Activated naive CD4-positive, alpha-beta T cell treated with anti-CD3 and anti-CD28 coated beads, Interleukin-2, amount 50 U/mL, for 16 hours (primary cell): ENCODE results near the gene KLK8.
"Not testable (repeated sequence)": the region's sequence is repeated elsewhere in the genome, so short reads cannot be mapped to it uniquely, and the experiment has no call there.

Experiments
- DNase-seq: peaks from one replicate; pipeline ENCODE4 v3.0.0-alpha.2; 2020

The KLK8 gene

GRCh38 chr19:50981587-50982146 is 19.7 kb downstream of the KLK8 start:
- DNase-seq = no peak

GRCh38 chr19:50980208-50980607 is 21.2 kb downstream of the KLK8 start:
- DNase-seq = no peak

GRCh38 chr19:50979758-50980157 is 21.6 kb downstream of the KLK8 start:
- DNase-seq = no peak

DNA sequence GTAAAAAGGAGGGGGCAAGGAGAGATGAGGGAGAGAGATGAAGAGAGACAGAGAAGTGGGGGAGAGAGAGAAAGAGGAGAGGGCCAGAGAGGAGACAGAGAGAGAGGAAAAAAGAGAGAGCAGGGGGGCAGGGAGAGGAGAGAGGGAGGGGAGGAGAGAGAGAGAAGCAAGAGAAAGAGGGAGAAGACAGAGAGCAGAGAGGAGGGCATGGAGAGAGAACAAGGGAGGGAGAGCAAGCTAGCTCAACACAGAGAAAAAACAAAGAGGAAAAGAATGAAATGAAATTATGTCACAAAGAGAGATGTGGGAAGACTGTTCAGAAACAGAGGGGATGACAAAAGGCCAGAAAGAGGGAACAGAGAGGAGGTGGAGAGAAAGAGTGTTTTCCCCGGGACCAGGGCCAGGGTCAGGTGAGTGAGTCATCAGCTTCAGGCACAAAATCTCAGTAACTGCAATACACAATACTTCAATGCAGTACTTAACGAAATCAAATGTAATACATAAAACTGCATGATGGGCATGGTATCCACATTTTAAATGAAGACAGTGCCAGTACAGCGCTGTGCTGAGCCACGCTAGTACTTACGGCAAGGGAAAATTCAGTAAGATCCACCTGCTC is 22.5 kb downstream of the KLK8 start:
- DNase-seq = no peak

- DNase-seq = no peak
These were observed 23.8 kb downstream of the KLK8 start for GRCh38 chr19:50977626-50978025.

- no peak for DNase-seq
These were observed 25.6 kb downstream of the KLK8 start for GRCh38 chr19:50975766-50976165.

- DNase-seq = no peak
These were observed 26.5 kb downstream of the KLK8 start for GRCh38 chr19:50974702-50975556.

DNA sequence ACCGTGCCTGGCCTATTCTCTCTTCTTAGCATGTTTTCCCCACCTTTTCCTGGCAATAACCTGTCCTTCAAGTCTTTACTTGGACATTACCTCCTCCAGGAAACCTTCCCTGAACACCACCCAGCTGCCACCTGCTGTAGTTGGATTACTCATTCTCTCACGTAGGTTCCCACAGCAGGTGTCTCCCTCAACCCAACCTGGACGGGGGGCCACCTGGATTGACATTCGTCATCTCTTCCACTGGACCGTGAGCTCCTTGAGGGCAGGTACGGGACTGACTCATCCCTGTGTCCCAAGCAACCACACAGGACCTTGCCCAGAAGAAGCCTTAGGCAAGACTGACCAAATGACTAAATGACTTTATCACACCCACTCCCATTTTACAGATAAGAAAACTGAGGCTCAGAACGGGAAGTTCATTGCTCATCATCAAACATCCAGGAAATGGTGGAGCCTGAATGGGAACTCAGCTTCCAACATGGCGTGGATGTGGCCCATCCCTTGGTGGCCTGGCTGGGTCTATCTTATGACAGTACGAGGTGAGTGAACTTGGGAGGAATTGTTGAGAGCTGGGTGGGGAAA is 28.5 kb downstream of the KLK8 start:
- no peak for DNase-seq

DNA sequence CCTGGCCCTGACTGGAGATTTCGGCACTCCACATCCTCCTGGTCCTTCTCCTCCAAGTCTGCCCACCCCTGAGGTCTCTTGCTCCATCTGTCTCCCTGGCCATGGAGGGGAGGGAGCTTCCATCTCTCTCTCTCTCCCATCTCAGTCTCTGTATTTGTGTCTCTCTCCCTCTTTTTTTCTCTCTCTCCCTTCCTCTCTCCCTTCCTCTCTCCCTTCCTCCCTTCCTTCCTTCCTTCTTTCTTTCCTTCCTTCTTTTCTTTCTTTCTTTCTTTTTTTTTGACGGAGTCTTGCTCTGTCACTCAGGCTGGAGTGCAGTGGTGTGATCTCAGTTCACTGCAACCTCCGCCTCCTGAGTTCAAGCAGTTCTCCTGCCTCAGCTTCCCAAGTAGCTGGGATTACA is 31.6 kb downstream of the KLK8 start:
- DNase-seq = not testable (repeated sequence)

GRCh38 chr19:50969413-50969760 is 32.0 kb downstream of the KLK8 start, which contains the start of gene KLK6:
Gene KLK6, minus strand, starts transcription at chr19:50969591. Its CDS starts 1,487 bp downstream, at chr19:50968104.
- DNase-seq = no peak

DNA sequence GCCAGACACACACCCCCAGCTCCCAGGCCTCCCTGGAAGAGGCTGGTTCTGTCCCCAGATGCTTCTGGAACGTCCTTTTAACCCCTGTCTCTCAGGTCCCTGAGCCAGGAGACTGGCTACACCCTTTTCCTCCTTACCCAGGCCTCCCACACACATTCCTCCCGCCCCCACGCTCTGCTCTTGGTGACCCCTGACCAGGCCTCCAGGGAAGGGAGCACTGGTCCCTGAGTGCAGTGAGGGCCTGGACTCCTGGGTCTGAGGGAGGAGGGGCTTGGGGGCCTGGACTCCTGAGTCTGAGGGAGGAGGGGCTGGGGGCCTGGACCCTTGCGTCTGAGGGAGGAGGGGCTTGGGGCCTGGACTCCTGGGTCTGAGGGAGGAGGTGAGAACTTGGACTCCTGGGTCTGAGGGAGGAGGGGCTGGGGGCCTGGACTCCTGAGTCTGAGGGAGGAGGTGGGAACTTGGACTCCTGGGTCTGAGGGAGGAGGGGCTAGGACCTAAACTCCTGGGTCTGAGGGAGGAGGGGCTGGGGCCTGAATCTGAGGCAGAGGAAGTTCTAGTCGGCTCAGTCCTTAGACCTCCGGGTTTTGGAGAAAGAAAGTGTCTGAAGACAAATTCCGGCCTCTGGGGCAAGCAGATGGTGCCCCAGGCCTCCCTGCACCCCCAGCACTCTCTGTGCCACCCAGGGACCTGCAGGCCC is 32.5 kb downstream of the KLK8 start:
- no peak for DNase-seq

GRCh38 chr19:50967929-50968715 is 33.3 kb downstream of the KLK8 start:
- no peak for DNase-seq

DNA sequence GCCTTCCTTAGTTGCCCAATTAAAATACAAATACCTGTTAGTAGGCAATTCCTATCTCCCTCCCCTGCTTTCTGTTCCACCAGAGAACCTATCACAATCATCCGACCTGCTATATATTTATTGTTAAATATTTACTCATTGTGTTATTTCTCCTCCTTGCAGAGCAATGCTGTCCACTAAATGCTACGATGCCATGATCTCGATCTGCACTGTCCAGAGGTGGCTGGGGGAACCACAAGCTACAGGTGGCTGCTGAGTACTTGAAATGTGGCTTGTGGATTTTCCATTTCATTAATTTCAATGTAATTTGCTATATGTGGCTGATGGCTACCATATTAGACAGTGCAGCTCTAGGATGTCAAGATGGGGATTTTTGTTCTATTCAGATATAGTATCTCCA is 37.1 kb downstream of the KLK8 start:
- no peak for DNase-seq

DNA sequence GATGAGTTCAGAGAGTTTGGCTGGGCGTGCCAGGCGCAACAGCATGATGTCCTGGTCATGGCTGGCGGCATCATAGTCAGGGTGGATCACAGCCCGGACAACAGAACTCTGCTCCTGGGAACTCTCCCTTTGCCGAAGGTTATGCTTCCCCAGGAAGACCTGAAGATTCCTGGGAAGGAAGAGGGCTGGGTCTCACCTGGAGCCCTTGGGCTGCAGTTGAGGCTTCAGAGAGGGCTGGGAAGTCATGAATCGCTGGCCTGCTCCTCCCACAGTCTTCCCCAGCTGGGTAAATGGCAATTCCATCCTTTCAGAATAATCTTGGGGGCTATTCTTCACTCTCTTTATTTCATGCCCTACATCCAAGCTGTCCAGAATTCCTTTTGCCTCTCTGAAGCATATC is 38.0 kb downstream of the KLK8 start:
- DNase-seq = no peak

- no peak for DNase-seq
These were observed 39.2 kb downstream of the KLK8 start for GRCh38 chr19:50962245-50962644.

GRCh38 chr19:50959731-50960500 is 41.5 kb downstream of the KLK8 start:
- DNase-seq = no peak

DNA sequence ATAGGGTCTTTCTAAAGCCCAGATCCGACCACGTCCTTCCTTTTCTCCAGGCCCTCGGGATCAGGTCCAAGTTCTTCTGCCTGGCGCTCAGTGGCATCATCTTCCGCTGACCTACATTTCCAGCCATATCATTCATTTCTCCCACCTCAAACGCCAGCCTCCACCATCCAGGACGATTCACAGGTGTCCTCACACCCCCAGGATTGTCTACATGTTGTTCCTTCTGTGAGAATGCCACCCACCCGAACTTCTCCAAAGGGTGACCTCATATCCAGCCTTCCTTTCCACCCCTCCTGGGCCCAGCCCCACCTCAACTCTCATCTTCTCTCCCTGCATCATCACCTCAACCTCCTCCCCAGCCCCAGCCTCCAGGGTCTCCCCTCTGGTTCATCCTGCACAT is 43.8 kb downstream of the KLK8 start:
- DNase-seq = no peak

DNA sequence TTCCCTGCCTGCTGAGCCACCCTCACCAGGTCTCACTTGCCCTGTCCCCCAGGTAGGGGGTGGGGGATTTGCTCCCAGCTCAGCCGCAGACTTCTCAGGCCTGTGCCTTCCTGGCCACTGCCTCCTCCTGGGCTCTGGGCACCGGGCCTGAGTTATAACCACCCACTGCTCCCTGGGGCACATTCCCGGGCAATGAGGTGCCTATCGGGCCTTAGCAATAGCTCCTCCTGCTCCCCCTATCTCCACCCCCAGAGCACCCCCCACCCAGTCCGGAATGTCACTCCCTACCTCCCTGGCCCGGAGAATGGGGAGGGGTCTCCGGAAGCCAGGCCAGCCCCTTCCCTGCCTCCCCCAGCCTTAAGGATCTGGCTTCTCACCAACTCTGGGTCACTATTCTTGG is 48.5 kb downstream of the KLK8 start, which contains the start of gene KLK5:
Gene KLK5 (minus strand): TSS at position 129 of the 400 bp plus-strand sequence. CDS start 381 bp downstream, outside the sequence.
- DNase-seq = no peak

DNA sequence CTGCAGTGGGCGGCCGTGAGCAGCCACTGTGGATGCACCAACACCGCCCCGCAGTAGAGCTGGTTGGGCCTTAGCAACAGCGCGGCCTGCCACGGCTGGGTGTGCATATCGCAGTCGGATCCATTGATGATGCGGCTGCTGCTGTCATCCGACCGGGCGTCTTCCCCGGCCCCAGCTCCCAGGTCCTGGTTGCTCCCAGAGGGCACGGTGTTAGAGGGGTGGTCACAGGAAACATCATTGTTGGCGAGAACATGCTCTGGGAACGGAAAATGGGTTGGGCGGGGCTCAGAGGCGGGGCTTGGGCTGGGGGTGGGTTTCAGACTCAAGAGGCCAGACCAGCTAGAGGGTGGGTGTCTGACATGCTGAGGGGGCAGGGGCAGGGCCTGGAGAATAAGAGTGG is 51.5 kb downstream of the KLK8 start:
- no peak for DNase-seq

- DNase-seq = no peak
These were observed 54.3 kb downstream of the KLK8 start for GRCh38 chr19:50947123-50947522.
